ENCODE measurements around the gene SMARCD3. TPM values are rescaled to one million over a fixed set of nuclear protein-coding genes. Genes with fewer than 3 reads are reported as not detected.

SMARCD3 gene
- total and polyA plus RNA-seq, 2 donors (not counting 1 experiment from before 2014, with no cell fraction given): 23.8 to 30.7 TPM

- Histone ChIP-seq H4K20me1 (ENCODE audit: control insufficient read depth, extremely low read depth, insufficient read depth, low read length) (no peaks in the 10 kb centered on the region), H2AFZ (ENCODE audit: low read length) (no peak overlapping the region), H3K9ac (ENCODE audit: insufficient read depth, low read length) (no peak overlapping the region)
Measured at GRCh38 chr7:151281686-151282085, 33.2 kb upstream of the SMARCD3 start.

GRCh38 chr7:151280388-151281019, 32.0 kb upstream of the SMARCD3 start:
- Histone ChIP-seq H3K9ac (ENCODE audit: insufficient read depth, low read length) (no peak overlapping the region), H3K4me3 (replicated peaks in 1 of 4; ENCODE audit: control extremely low read depth in 1 of 4, insufficient read depth in 1 of 4, low read depth in 3 of 4, low read length in 4 of 4) (no peak overlapping the region), H4K20me1 (ENCODE audit: control insufficient read depth, extremely low read depth, insufficient read depth, low read length) (no peaks in the 10 kb centered on the region), H3K4me2 (ENCODE audit: extremely low read depth, insufficient read depth, low read length) (no peak overlapping the region), H3K79me2 (ENCODE audit: control insufficient read depth, insufficient read depth, low read length) (no peaks in the 10 kb centered on the region), H3K36me3 (ENCODE audit: control insufficient read depth, insufficient read depth, low read length) (no peaks in the 10 kb centered on the region), H2AFZ (ENCODE audit: low read length) (no peak overlapping the region), H3K27me3 (ENCODE audit: control insufficient read depth, insufficient read depth, low read length) (peaks cover 9% of the 10 kb centered on the region), H3K27ac (ENCODE audit: insufficient read depth, low read length) (no peak overlapping the region), H3K9me3 (ENCODE audit: control insufficient read depth, insufficient read depth, low read depth, low read length) (no peaks in the 10 kb centered on the region), H3K4me1 (ENCODE audit: control insufficient read depth, extremely low read depth, insufficient read depth, low read length) (no peaks in the 10 kb centered on the region)
- TF ChIP-seq CTCF (conservative IDR thresholded peaks at IDR 0.05 in 1 of 2, IDR thresholded peaks at IDR 0.05 in 1 of 2; ENCODE audit: low read depth in 1 of 2, low read length in 2 of 2) (no peak), EZH2 (IDR thresholded peaks at IDR 0.05; ENCODE audit: low read length, missing control alignments) (no peak)
- no peak for DNase-seq (ENCODE audit: low read depth in 2 of 2)

More at GRCh38 chr7:151281686-151282085, 33.2 kb upstream of the SMARCD3 start:
- no peak for DNase-seq (ENCODE audit: low read depth in 2 of 2)
- TF ChIP-seq EZH2 (IDR thresholded peaks at IDR 0.05; ENCODE audit: low read length, missing control alignments) (no peak), CTCF (conservative IDR thresholded peaks at IDR 0.05 in 1 of 2, IDR thresholded peaks at IDR 0.05 in 1 of 2; ENCODE audit: low read depth in 1 of 2, low read length in 2 of 2) (no peak)
- Histone ChIP-seq H3K4me1 (ENCODE audit: control insufficient read depth, extremely low read depth, insufficient read depth, low read length) (no peaks in the 10 kb centered on the region), H3K27me3 (ENCODE audit: control insufficient read depth, insufficient read depth, low read length) (peaks cover 7% of the 10 kb centered on the region), H3K27ac (ENCODE audit: insufficient read depth, low read length) (no peak overlapping the region), H3K79me2 (ENCODE audit: control insufficient read depth, insufficient read depth, low read length) (no peaks in the 10 kb centered on the region), H3K4me3 (replicated peaks in 1 of 4; ENCODE audit: control extremely low read depth in 1 of 4, insufficient read depth in 1 of 4, low read depth in 3 of 4, low read length in 4 of 4) (no peak overlapping the region), H3K36me3 (ENCODE audit: control insufficient read depth, insufficient read depth, low read length) (no peaks in the 10 kb centered on the region), H3K9me3 (ENCODE audit: control insufficient read depth, insufficient read depth, low read depth, low read length) (no peaks in the 10 kb centered on the region), H3K4me2 (ENCODE audit: extremely low read depth, insufficient read depth, low read length) (no peak overlapping the region)

DNA sequence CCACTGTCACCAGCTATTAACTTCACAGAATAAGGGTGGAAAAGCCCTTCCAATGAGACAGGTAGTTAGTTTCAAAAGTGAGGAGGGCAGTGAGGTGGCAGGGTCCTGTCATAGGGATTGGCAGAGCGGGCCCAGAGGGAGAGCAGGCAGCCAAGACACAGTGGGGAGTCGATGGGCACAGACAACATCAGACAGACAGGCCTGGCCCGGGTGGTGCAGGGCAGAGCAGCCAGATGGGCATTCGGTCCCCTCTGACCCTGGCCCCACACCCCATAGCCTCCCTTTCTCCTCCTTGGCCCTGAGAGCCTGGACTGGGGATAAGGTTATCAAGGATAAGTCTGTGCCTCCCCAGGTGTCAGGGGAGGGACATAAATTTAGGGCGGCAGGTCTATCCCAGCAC, 31.4 kb upstream of the SMARCD3 start:
- no peak overlapping the region for H3K27ac ChIP-seq (ENCODE audit: insufficient read depth, low read length)
- H3K36me3 ChIP-seq (ENCODE audit: control insufficient read depth, insufficient read depth, low read length): no peaks in the 10 kb centered on the region
- no peak overlapping the region for H3K9ac ChIP-seq (ENCODE audit: insufficient read depth, low read length)

More for the DNA sequence above, 31.4 kb upstream of the SMARCD3 start:
- Histone ChIP-seq H3K4me1 (ENCODE audit: control insufficient read depth, extremely low read depth, insufficient read depth, low read length) (no peaks in the 10 kb centered on the region), H4K20me1 (ENCODE audit: control insufficient read depth, extremely low read depth, insufficient read depth, low read length) (no peaks in the 10 kb centered on the region), H2AFZ (ENCODE audit: low read length) (no peak overlapping the region), H3K9me3 (ENCODE audit: control insufficient read depth, insufficient read depth, low read depth, low read length) (no peaks in the 10 kb centered on the region), H3K79me2 (ENCODE audit: control insufficient read depth, insufficient read depth, low read length) (no peaks in the 10 kb centered on the region), H3K4me3 (replicated peaks in 1 of 4; ENCODE audit: control extremely low read depth in 1 of 4, insufficient read depth in 1 of 4, low read depth in 3 of 4, low read length in 4 of 4) (no peak overlapping the region), H3K27me3 (ENCODE audit: control insufficient read depth, insufficient read depth, low read length) (peaks cover 7% of the 10 kb centered on the region), H3K4me2 (ENCODE audit: extremely low read depth, insufficient read depth, low read length) (no peak overlapping the region)
- no peak for DNase-seq (ENCODE audit: low read depth in 2 of 2)
- TF ChIP-seq CTCF (conservative IDR thresholded peaks at IDR 0.05 in 1 of 2, IDR thresholded peaks at IDR 0.05 in 1 of 2; ENCODE audit: low read depth in 1 of 2, low read length in 2 of 2) (no peak), EZH2 (IDR thresholded peaks at IDR 0.05; ENCODE audit: low read length, missing control alignments) (no peak)
